Hindlimb muscle (tissue), 1 donor: Measurements from ENCODE around the gene MAPK6. TPM values are rescaled to one million over a fixed set of nuclear protein-coding genes. Genes with fewer than 3 reads are reported as not detected.
A peak's percentile ranks its signal among the peaks of the same experiment; 100 is the strongest.

ENCODE experiments used
- DNase-seq: peaks from one replicate; pipeline ENCODE4 v3.0.0-alpha.2; 2013
- polyA plus RNA-seq: library from polyadenylated mRNA; unstranded; fragments of 120-200 nt; gene quantifications from one replicate; pipeline ENCODE4 v1.2.1, GENCODE V29; 2013; ENCODE audit not compliant: insufficient read length

The MAPK6 gene
- polyA plus RNA-seq, 1 donor: 24.0 TPM

- no peak for DNase-seq
Measured at GRCh38 chr15:52104532-52105004, 85.5 kb downstream of the MAPK6 start.

- DNase-seq: no peak
Measured at GRCh38 chr15:52105846-52106245, 86.8 kb downstream of the MAPK6 start.

- no peak for DNase-seq
Measured at GRCh38 chr15:52106641-52107040, 87.6 kb downstream of the MAPK6 start.

GRCh38 chr15:52107238-52107637, 88.2 kb downstream of the MAPK6 start:
- DNase-seq: no peak

GRCh38 chr15:52109559-52110451, 90.8 kb downstream of the MAPK6 start:
- DNase-seq: no peak

- DNase-seq: no peak
Measured at GRCh38 chr15:52111517-52112202, 92.6 kb downstream of the MAPK6 start.

- no peak for DNase-seq
Measured at GRCh38 chr15:52112203-52112750, 93.3 kb downstream of the MAPK6 start.

GRCh38 chr15:52113235-52113634, 94.2 kb downstream of the MAPK6 start:
- no peak for DNase-seq

GRCh38 chr15:52113708-52114107, 94.7 kb downstream of the MAPK6 start:
- DNase-seq: no peak

- DNase-seq: peak; percentile 43
Measured at GRCh38 chr15:52114261-52115055, 95.4 kb downstream of the MAPK6 start.

- no peak for DNase-seq
Measured at GRCh38 chr15:52115598-52116427, 96.8 kb downstream of the MAPK6 start.

Other genes with a start within 250 kb of the MAPK6 start
- gene TMOD3, start 189.6 kb upstream of the MAPK6 start, polyA plus RNA-seq: 15.6 TPM
- 18.7 TPM for gene LEO1, start 47.4 kb upstream of the MAPK6 start, polyA plus RNA-seq
- 0.31 TPM for gene BCL2L10, start 93.6 kb downstream of the MAPK6 start, polyA plus RNA-seq
- gene GNB5, start 172.2 kb downstream of the MAPK6 start, polyA plus RNA-seq: 8.0 TPM